Gastrocnemius medialis (tissue), 4 donors: Measurements from ENCODE around the gene SLC1A4.

Experiments used
- POLR2A ChIP-seq, 2 donors: fragments of 450-650 bp; IDR thresholded peaks; one replicate each; pipeline ENCODE4 v1.6.1; 2017; ENCODE audit warnings: antibody characterized with exemption in 2 of 2, mild to moderate bottlenecking in 2 of 2, moderate library complexity in 2 of 2
- TF ChIP-seq, protein P1 (sequence below), 5 experiments: fragments of 450-650 bp in 3 of 5; fragments of 200-600 bp in 2 of 5; sonication (generic) in 2 of 5; IDR thresholded peaks in 4 of 5; conservative IDR thresholded peaks in 1 of 5; 1 replicate in 4 of 5; 2 replicates in 1 of 5; pipeline ENCODE4 v1.5.1; 2016 to 2019; ENCODE audit warnings: antibody characterized with exemption in 5 of 5, mild to moderate bottlenecking in 3 of 5, moderate library complexity in 3 of 5

DNA sequence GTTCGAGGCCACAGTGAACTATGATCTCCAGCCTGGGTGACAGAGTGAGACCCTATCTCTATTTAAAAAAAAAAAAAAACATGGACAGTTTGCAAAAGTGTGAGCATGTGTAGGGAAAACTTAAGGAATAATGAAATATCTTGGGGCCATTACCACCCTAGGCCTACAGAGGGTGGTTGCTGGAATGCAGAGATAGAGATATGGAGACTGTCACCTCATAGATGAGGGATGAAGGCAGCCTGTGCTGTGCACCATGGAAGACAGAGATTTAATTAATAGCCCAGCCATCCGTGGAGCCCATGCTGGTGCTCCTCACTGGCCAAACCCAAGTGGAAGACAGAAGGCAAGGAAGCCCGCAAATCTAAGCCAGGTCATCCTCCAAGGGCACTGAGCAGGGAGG lies 50.4 kb downstream of the SLC1A4 start:
- TF ChIP-seq, protein P1, sequence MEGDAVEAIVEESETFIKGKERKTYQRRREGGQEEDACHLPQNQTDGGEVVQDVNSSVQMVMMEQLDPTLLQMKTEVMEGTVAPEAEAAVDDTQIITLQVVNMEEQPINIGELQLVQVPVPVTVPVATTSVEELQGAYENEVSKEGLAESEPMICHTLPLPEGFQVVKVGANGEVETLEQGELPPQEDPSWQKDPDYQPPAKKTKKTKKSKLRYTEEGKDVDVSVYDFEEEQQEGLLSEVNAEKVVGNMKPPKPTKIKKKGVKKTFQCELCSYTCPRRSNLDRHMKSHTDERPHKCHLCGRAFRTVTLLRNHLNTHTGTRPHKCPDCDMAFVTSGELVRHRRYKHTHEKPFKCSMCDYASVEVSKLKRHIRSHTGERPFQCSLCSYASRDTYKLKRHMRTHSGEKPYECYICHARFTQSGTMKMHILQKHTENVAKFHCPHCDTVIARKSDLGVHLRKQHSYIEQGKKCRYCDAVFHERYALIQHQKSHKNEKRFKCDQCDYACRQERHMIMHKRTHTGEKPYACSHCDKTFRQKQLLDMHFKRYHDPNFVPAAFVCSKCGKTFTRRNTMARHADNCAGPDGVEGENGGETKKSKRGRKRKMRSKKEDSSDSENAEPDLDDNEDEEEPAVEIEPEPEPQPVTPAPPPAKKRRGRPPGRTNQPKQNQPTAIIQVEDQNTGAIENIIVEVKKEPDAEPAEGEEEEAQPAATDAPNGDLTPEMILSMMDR (IDR thresholded peaks at IDR 0.05 in 4 of 5, conservative IDR thresholded peaks at IDR 0.05 in 1 of 5): no peak
- no peak for TF ChIP-seq POLR2A (IDR thresholded peaks at IDR 0.05)
